Aorta (tissue), 5 donors: ENCODE data around the gene PTPRK. TPM values are rescaled to one million over a fixed set of nuclear protein-coding genes. Genes with fewer than 3 reads are reported as not detected.
"Not testable (repeated sequence)": the region's sequence is repeated elsewhere in the genome, so short reads cannot be mapped to it uniquely, and the experiment has no call there.

Experiments
- ATAC-seq: fragments of 200-7000 bp; cut with Tn5 transposase; one replicate; pipeline ENCODE4 v1.9.1; 2022; ENCODE audit warnings: moderate library complexity; ENCODE audit not compliant: low FRiP score
- DNase-seq, 2 donors: peaks; one replicate each; pipeline ENCODE4 v3.0.0-alpha.2; 2020
- H3K27ac ChIP-seq, 2 donors: one replicate each; pipeline ENCODE4 v1.5.1; 2013; ENCODE audit warnings: low read length in 2 of 2, mild to moderate bottlenecking in 2 of 2, moderate library complexity in 2 of 2, control low read depth in 1 of 2, inconsistent platforms in 1 of 2, low read depth in 1 of 2
- H3K27me3 ChIP-seq, 2 donors: one replicate each; pipeline ENCODE4 v1.6.1; 2013; ENCODE audit warnings: control low read depth in 1 of 2, low read length in 1 of 2, mild to moderate bottlenecking in 1 of 2, moderate library complexity in 1 of 2; ENCODE audit not compliant: insufficient read depth in 2 of 2, control insufficient read depth in 1 of 2
- H3K36me3 ChIP-seq, 2 donors: one replicate each; pipeline ENCODE4 v1.6.1; 2013; ENCODE audit warnings: control low read depth in 1 of 2, low read length in 1 of 2, mild to moderate bottlenecking in 1 of 2; ENCODE audit not compliant: insufficient read depth in 2 of 2, control insufficient read depth in 1 of 2
- H3K4me1 ChIP-seq, 2 donors: one replicate each; pipeline ENCODE4 v1.6.1; 2013; ENCODE audit warnings: low read length in 2 of 2, control low read depth in 1 of 2, mild to moderate bottlenecking in 1 of 2, moderate library complexity in 1 of 2; ENCODE audit not compliant: insufficient read depth in 2 of 2, control insufficient read depth in 1 of 2
- H3K4me3 ChIP-seq, 2 donors: one replicate each; pipeline ENCODE4 v1.5.1; 2013; ENCODE audit warnings: low read length in 2 of 2, control low read depth in 1 of 2, mild to moderate bottlenecking in 1 of 2
- H3K9me3 ChIP-seq: one replicate; pipeline ENCODE4 v1.6.1; 2013; ENCODE audit warnings: mild to moderate bottlenecking, low read length; ENCODE audit not compliant: control insufficient read depth
- WGBS, 2 donors: extraction: QIAGEN DNeasy Blood & Tissue Kit; methylation state at CpG; one replicate each; pipeline ENCODE4 v1.1.7; 2013; 5-methylcytosine and 5-hydroxymethylcytosine counted together
- intact Hi-C, 2 donors: fragments of 100-400 bp; cut with DNase I; formaldehyde crosslinking; loops; one replicate each; pipeline versions ENCODE4 v1.14.2 to v1.15.0; 2022
- polyA plus RNA-seq, 2 donors: library from polyadenylated mRNA; stranded (reverse); fragments of 200-250 nt; gene quantifications; one replicate each; pipeline ENCODE4 v1.2.3, GENCODE V29; 2013
- total RNA-seq, 2 donors: library from RNA; stranded (reverse); fragmentation: NEBNext Ultra II Directional; extraction: Animal tissue kit (Norgen Biotek cat#: 25700); gene quantifications; one replicate each; pipeline ENCODE4 v1.2.1, GENCODE V29; 2021
- donor health status: healthy with polysubstance abuse.
- donor health status: Bipolar disorder and iron deficiency.
- donor health status: DM: no; HTN: no; CAD: no.
- donor health status: DM: no; HTN: no; CAD: no.
- donor health status: DM: yes; HTN: yes; CAD: no.

PTPRK gene
- total and polyA plus RNA-seq, 4 donors = 3.9 to 50.6 (median 24.9) TPM

- H3K27me3 ChIP-seq = no peaks in the 10 kb centered on the region
- no peaks in the 10 kb centered on the region for H3K36me3 ChIP-seq
- H3K27ac ChIP-seq = no peak overlapping the region
- peaks cover 0 to 3% of the 10 kb centered on the region in 2 donors for H3K4me1 ChIP-seq
- DNase-seq = no peak
- no peak overlapping the region for H3K4me3 ChIP-seq
- intact Hi-C loops = no loop called here
- 97% methylated on average over 3 of the region's 3 CpGs for WGBS, 2 donors
- ATAC-seq = no peak
- no peaks in the 10 kb centered on the region for H3K9me3 ChIP-seq
Measured at GRCh38 chr6:128487746-128488145, 32.7 kb downstream of the PTPRK start.

- H3K9me3 ChIP-seq = no peaks in the 10 kb centered on the region
- intact Hi-C loops = no loop called here
- H3K27me3 ChIP-seq = no peaks in the 10 kb centered on the region
- H3K4me1 ChIP-seq = no peaks in the 10 kb centered on the region
- no peak overlapping the region for H3K4me3 ChIP-seq
- WGBS, 2 donors = 98 to 100% methylated on average over 2 of the region's 2 CpGs
- DNase-seq = no peak
- ATAC-seq = no peak
- H3K36me3 ChIP-seq = no peaks in the 10 kb centered on the region
- H3K27ac ChIP-seq = no peak overlapping the region
Measured at GRCh38 chr6:128487055-128487454, 33.3 kb downstream of the PTPRK start.

DNA sequence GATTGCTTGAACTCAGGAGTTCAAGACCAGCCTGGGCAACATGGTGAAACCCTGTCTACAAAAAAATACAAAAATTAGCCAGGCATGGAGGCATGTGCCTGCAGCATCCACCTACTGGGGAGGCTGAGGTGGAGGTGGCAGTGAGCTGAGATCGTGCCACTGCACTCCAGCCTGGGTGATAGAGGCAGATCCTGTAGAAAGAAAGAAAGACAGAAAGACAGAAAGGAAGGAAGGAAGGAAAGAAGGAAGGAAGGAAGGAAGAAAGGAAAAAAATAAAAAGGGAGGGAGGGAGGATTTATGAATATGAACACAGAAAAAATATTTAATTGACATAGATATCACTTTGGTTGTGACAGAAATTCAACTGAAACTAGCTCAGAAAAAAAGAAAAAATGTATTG is 33.8 kb downstream of the PTPRK start:
- H3K27ac ChIP-seq, H3K9me3 ChIP-seq, H3K36me3 ChIP-seq, intact Hi-C loops, H3K4me1 ChIP-seq, DNase-seq, H3K4me3 ChIP-seq, H3K27me3 ChIP-seq, ATAC-seq: not testable (repeated sequence)
- 96 to 100% methylated on average over 1 of the region's 1 CpG for WGBS, 2 donors

DNA sequence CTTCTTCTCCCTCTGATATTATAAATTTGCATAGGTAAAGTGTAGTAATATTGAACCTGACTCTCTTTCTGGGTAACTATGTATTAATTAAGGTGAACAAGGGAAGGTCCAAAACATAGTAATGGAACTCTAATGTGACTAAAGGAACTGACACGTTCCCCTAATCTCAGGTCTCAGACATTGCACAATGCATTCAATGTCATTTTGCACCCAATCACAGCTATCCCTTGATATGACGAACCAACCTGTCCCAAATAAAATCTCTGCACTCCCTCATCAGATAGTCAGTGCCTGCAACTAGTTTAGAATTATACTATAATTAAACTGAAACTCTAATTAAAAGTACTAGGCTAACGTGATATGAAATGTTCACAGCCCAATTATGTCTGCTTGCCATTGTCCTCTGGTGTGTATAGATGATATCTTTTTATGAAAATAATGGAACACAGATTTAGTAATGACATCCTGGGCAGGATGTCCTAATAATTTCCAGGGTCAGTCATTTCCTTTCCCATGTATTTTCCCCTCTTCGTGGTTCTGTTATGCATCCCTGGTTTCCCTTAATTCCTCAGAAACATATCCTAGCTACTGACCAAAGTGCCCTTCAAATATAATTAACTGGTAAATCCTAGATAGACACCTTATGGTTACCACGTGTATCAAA is 36.8 kb downstream of the PTPRK start:
- Histone ChIP-seq H3K4me3 (no peak overlapping the region), H3K4me1 (peaks cover 0 to 2% of the 10 kb centered on the region in 2 donors), H3K27ac (no peak overlapping the region), H3K27me3 (no peaks in the 10 kb centered on the region), H3K9me3 (no peaks in the 10 kb centered on the region), H3K36me3 (no peaks in the 10 kb centered on the region)
- DNase-seq (no peak), ATAC-seq (no peak)
- 83 to 90% methylated on average over 5 of the region's 5 CpGs for WGBS, 2 donors
- intact Hi-C loops = no loop called here

- no peak for ATAC-seq
- 93 to 94% methylated on average over 3 of the region's 3 CpGs for WGBS, 2 donors
Measured at GRCh38 chr6:128482642-128483041, 37.8 kb downstream of the PTPRK start.

DNA sequence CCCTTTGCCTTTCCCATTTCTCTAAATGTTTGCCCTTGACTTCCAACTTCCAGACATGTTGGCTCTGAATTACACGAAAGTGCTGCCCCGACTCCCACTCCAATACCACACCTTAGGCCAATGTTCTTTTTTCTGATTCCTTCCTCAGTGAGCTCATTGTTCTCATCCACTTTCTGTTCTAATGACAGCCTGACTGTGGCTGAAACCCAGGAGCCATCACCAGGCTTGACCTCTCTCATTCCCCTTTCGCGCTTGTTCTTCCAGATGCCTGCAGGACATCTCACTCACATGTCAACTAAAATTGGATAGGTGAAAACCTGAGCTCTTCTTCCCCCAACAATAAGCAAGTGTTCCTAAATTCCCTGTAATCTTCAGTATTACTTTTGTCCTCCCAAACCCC is 40.4 kb downstream of the PTPRK start:
- DNase-seq = no peak
- Histone ChIP-seq H3K4me1 (peaks cover 0 to 2% of the 10 kb centered on the region in 2 donors), H3K9me3 (no peaks in the 10 kb centered on the region), H3K36me3 (no peaks in the 10 kb centered on the region), H3K4me3 (no peak overlapping the region), H3K27me3 (no peaks in the 10 kb centered on the region), H3K27ac (no peak overlapping the region)
- no peak for ATAC-seq
- intact Hi-C loops = no loop called here
- WGBS, 2 donors = 96 to 99% methylated on average over 4 of the region's 4 CpGs

More at GRCh38 chr6:128482642-128483041, 37.8 kb downstream of the PTPRK start:
- Histone ChIP-seq H3K27me3 (no peaks in the 10 kb centered on the region), H3K36me3 (no peaks in the 10 kb centered on the region), H3K4me3 (no peak overlapping the region), H3K9me3 (no peaks in the 10 kb centered on the region), H3K4me1 (peaks cover 0 to 2% of the 10 kb centered on the region in 2 donors), H3K27ac (no peak overlapping the region)
- intact Hi-C loops = no loop called here
- DNase-seq = no peak

DNA sequence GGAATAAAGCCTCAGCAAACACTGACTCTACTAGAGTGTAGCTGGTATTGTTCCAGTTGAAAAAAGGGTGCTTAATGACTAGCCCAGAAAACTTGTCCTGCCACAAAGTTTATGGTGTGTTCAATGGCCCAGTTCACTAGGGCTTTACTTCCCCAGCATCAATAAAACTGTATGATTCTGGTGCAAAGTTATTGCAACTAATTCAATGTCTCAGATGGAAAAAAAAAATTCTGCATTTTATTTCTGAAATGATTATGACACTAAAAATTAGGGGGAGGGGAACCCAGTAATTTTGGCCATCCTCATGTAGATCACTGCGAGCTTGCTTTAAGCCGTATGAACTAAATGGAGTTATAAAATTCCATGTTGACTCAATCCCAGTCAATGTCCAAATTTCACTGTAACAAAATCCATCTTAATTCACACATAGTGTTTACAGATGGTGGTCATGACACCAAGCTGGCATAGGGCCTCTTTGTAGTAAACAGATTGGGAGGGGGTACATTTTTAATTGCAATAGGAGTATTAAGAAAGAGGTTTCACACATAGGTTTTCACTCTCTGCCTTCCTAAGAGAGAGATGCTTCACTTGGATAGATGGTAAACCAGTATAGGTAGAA is 41.2 kb downstream of the PTPRK start:
- Histone ChIP-seq H3K4me3 (no peak overlapping the region), H3K27me3 (no peaks in the 10 kb centered on the region), H3K27ac (no peak overlapping the region), H3K9me3 (no peaks in the 10 kb centered on the region), H3K36me3 (no peaks in the 10 kb centered on the region), H3K4me1 (peaks cover 0 to 2% of the 10 kb centered on the region in 2 donors)
- intact Hi-C loops = no loop called here
- ATAC-seq = no peak
- 96 to 98% methylated on average over 2 of the region's 2 CpGs for WGBS, 2 donors
- no peak for DNase-seq

DNA sequence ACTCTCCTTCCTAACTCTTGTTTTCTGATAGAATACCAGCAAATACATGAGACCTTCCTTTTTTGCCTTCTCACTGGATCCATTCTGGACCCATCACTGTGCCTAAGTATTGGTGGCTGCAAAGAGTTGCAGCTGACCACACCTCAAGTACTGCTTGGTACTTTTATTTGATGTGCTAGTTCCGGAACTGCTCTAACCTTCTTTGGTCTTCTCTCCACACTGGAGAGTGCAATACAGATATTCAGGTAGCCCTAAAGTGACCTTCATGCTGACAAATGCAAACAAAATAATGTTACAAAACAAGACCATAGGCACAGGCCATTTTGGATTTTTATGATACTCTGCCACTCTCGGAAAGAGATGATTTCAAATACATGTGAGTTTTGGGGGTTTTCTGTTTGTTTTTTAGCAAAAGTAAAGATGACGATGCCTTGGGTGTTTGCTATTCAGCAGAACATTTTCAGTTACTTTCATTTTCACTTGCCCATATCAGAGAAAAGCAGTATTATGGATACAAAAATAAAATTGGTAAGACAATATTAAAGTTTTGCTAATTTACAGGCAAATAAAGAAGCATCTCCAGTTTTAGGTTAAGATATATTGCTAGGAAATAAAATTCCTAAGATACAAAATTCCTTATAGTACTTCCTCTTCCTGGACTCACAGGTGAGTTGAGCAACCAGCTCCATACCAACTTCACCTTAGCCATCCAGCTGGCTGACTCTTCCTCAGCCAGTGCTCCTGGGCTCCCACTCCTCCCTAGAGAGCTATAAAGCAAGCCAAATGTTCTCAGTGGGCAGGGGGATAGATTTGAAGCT is 42.0 kb downstream of the PTPRK start:
- no peaks in the 10 kb centered on the region for H3K36me3 ChIP-seq
- H3K27ac ChIP-seq = no peak overlapping the region
- no peaks in the 10 kb centered on the region for H3K27me3 ChIP-seq
- H3K4me3 ChIP-seq = no peak overlapping the region
- H3K4me1 ChIP-seq = peaks cover 0 to 2% of the 10 kb centered on the region in 2 donors
- DNase-seq (no peak), ATAC-seq (no peak)
- intact Hi-C loops = no loop called here
- H3K9me3 ChIP-seq = no peaks in the 10 kb centered on the region
- 87 to 91% methylated on average over 3 of the region's 3 CpGs for WGBS, 2 donors
